SK-N-SH (cell line): ENCODE data around the gene INPPL1.

ENCODE experiments used
- CTCF ChIP-seq: fragments of 200-600 bp; sonication (generic); IDR thresholded peaks from 2 replicates; pipeline ENCODE4 v1.6.1; 2017; ENCODE audit warnings: antibody characterized with exemption, mild to moderate bottlenecking, moderate library complexity
- ELF1 ChIP-seq: IDR thresholded peaks from 2 replicates; pipeline ENCODE4 v1.4.0; 2012
- EP300 ChIP-seq, 2 experiments: IDR thresholded peaks; 2 replicates each; pipeline versions ENCODE4 v1.4.0 to v1.6.1; 2012; ENCODE audit warnings: borderline replicate concordance in 1 of 2, low read depth in 1 of 2, low read length in 1 of 2
- MAX ChIP-seq: IDR thresholded peaks from 2 replicates; pipeline ENCODE4 v1.4.0; 2012; ENCODE audit warnings: low read depth
- POLR2AphosphoS5 ChIP-seq: IDR thresholded peaks from 2 replicates; pipeline ENCODE4 v1.6.1; 2012; ENCODE audit warnings: low read depth, low read length

GRCh38 chr11:72249961-72250360, 25.4 kb downstream of the INPPL1 start:
- TF ChIP-seq MAX (no peak), EP300 (IDR thresholded peaks at IDR 0.05; ENCODE audit: borderline replicate concordance in 1 of 2, low read depth in 1 of 2, low read length in 1 of 2) (no peak), POLR2AphosphoS5 (no peak), CTCF (no peak), ELF1 (no peak)
